ENCODE measurements around the gene SPECC1L.

Gene SPECC1L

DNA sequence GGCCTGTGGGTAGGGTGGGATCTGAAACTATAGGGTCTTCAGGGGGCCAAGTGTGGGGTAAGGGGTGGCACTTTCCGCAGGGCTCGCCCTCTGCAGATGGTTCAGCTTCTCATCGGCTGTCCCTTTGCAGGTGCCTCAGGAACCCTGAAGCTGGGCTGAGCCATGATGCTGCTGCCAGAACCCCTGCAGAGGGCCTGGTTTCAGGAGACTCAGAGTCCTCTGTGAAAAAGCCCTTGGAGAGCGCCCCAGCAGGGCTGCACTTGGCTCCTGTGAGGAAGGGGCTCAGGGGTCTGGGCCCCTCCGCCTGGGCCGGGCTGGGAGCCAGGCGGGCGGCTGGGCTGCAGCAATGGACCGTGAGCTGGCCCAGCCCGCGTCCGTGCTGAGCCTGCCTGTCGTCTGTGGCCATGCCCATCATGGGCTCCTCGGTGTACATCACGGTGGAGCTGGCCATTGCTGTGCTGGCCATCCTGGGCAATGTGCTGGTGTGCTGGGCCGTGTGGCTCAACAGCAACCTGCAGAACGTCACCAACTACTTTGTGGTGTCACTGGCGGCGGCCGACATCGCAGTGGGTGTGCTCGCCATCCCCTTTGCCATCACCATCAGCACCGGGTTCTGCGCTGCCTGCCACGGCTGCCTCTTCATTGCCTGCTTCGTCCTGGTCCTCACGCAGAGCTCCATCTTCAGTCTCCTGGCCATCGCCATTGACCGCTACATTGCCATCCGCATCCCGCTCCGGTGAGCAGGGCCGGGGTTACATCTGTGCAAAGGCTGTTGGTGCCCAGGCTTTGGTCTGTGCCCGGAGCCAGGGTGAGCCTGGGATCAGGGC lies 162.6 kb downstream of the SPECC1L start:
- H3K4me3 ChIP-seq (ENCODE audit: low read length, poor library complexity, severe bottlenecking): peak overlapping the region; percentile 49
- peaks cover 28% of the 10 kb centered on the region for H3F3A ChIP-seq (ENCODE audit: low read depth)
- H3K9ac ChIP-seq (ENCODE audit: low read depth, low read length, poor library complexity, severe bottlenecking): peak overlapping the region; percentile 68
- no peaks in the 10 kb centered on the region for H3K27me3 ChIP-seq (ENCODE audit: insufficient read depth, low read length, poor library complexity, severe bottlenecking)
- no peaks in the 10 kb centered on the region for H3K9me2 ChIP-seq (replicated peaks; ENCODE audit: low read depth, low read length)
- TF ChIP-seq, protein P1, sequence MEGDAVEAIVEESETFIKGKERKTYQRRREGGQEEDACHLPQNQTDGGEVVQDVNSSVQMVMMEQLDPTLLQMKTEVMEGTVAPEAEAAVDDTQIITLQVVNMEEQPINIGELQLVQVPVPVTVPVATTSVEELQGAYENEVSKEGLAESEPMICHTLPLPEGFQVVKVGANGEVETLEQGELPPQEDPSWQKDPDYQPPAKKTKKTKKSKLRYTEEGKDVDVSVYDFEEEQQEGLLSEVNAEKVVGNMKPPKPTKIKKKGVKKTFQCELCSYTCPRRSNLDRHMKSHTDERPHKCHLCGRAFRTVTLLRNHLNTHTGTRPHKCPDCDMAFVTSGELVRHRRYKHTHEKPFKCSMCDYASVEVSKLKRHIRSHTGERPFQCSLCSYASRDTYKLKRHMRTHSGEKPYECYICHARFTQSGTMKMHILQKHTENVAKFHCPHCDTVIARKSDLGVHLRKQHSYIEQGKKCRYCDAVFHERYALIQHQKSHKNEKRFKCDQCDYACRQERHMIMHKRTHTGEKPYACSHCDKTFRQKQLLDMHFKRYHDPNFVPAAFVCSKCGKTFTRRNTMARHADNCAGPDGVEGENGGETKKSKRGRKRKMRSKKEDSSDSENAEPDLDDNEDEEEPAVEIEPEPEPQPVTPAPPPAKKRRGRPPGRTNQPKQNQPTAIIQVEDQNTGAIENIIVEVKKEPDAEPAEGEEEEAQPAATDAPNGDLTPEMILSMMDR (conservative IDR thresholded peaks at IDR 0.05; ENCODE audit: low read length): no peak
- no peak for TF ChIP-seq EZH2phosphoT487 (IDR thresholded peaks at IDR 0.05; ENCODE audit: borderline replicate concordance)
- H3K9me3 ChIP-seq (ENCODE audit: insufficient read depth, low read depth, low read length): no peaks in the 10 kb centered on the region
- peaks cover 55% of the 10 kb centered on the region for H3K79me2 ChIP-seq (ENCODE audit: insufficient read depth, low read length)
- peak overlapping the region; percentile 82 for H3K4me2 ChIP-seq (ENCODE audit: low read depth, low read length, poor library complexity, severe bottlenecking)
- H4K20me1 ChIP-seq (ENCODE audit: insufficient read depth, low read length, poor library complexity, severe bottlenecking): no peaks in the 10 kb centered on the region
- H3K36me3 ChIP-seq (ENCODE audit: insufficient read depth, low read length): no peaks in the 10 kb centered on the region
- peaks cover 97% of the 10 kb centered on the region for H3K4me1 ChIP-seq (ENCODE audit: insufficient read depth, low read length, poor library complexity, severe bottlenecking)
- no peak overlapping the region for H2AFZ ChIP-seq (ENCODE audit: low read length)

DNA sequence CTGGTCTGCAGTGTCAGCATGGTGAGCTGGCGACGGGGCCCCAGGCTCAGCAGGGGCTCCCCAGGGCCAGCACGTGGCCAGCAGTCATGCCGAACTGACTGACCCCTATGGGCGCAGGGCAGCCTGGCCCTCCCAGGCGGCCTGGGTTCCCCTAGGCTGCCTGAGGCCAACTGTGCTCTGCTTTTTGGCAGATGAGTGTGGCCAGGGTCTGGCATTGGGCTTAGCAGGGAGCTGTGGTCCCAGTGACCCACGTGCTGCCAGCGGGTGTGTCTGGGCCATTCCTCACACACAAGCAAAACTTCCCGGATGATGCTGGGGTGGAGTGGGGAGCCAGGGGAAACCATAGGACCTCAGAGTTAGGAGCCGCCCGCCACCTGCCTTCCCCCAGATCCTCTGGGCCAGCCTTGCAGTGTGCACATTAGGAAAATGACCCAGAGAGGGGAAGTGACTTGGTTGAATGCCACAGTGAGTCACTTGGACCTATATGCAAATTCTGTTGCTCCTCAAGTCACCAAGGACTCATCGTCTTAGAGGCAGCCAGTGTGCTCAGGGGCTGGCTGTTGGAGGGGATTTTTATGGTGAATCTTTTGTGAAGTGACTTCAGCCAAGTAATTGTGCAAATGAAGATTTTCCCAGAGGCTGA lies 163.3 kb downstream of the SPECC1L start:
- H3F3A ChIP-seq (ENCODE audit: low read depth): peaks cover 31% of the 10 kb centered on the region
- H3K9me3 ChIP-seq (ENCODE audit: insufficient read depth, low read depth, low read length): no peaks in the 10 kb centered on the region
- no peak overlapping the region for H2AFZ ChIP-seq (ENCODE audit: low read length)
- TF ChIP-seq EZH2phosphoT487 (IDR thresholded peaks at IDR 0.05; ENCODE audit: borderline replicate concordance): no peak
- TF ChIP-seq, protein P1 (conservative IDR thresholded peaks at IDR 0.05; ENCODE audit: low read length): no peak
- H3K4me3 ChIP-seq (ENCODE audit: low read length, poor library complexity, severe bottlenecking): peak overlapping the region; percentile 49
- no peaks in the 10 kb centered on the region for H3K36me3 ChIP-seq (ENCODE audit: insufficient read depth, low read length)
- peaks cover 96% of the 10 kb centered on the region for H3K4me1 ChIP-seq (ENCODE audit: insufficient read depth, low read length, poor library complexity, severe bottlenecking)
- peak overlapping the region; percentile 68 for H3K9ac ChIP-seq (ENCODE audit: low read depth, low read length, poor library complexity, severe bottlenecking)
- H4K20me1 ChIP-seq (ENCODE audit: insufficient read depth, low read length, poor library complexity, severe bottlenecking): no peaks in the 10 kb centered on the region
- no peaks in the 10 kb centered on the region for H3K27me3 ChIP-seq (ENCODE audit: insufficient read depth, low read length, poor library complexity, severe bottlenecking)
- peak overlapping the region; percentile 82 for H3K4me2 ChIP-seq (ENCODE audit: low read depth, low read length, poor library complexity, severe bottlenecking)
- peaks cover 48% of the 10 kb centered on the region for H3K79me2 ChIP-seq (ENCODE audit: insufficient read depth, low read length)
- no peaks in the 10 kb centered on the region for H3K9me2 ChIP-seq (replicated peaks; ENCODE audit: low read depth, low read length)

- H2AFZ ChIP-seq (ENCODE audit: low read length): no peak overlapping the region
- peak overlapping the region; percentile 49 for H3K4me3 ChIP-seq (ENCODE audit: low read length, poor library complexity, severe bottlenecking)
- H3K9me3 ChIP-seq (ENCODE audit: insufficient read depth, low read depth, low read length): no peaks in the 10 kb centered on the region
- TF ChIP-seq, protein P1 (conservative IDR thresholded peaks at IDR 0.05; ENCODE audit: low read length): no peak
- no peak for TF ChIP-seq EZH2phosphoT487 (IDR thresholded peaks at IDR 0.05; ENCODE audit: borderline replicate concordance)
- H3K9me2 ChIP-seq (replicated peaks; ENCODE audit: low read depth, low read length): no peaks in the 10 kb centered on the region
- H4K20me1 ChIP-seq (ENCODE audit: insufficient read depth, low read length, poor library complexity, severe bottlenecking): no peaks in the 10 kb centered on the region
- H3K79me2 ChIP-seq (ENCODE audit: insufficient read depth, low read length): peaks cover 43% of the 10 kb centered on the region
- peaks cover 31% of the 10 kb centered on the region for H3F3A ChIP-seq (ENCODE audit: low read depth)
- no peaks in the 10 kb centered on the region for H3K36me3 ChIP-seq (ENCODE audit: insufficient read depth, low read length)
- H3K4me2 ChIP-seq (ENCODE audit: low read depth, low read length, poor library complexity, severe bottlenecking): peak overlapping the region; percentile 82
- peak overlapping the region; percentile 72 for H3K9ac ChIP-seq (ENCODE audit: low read depth, low read length, poor library complexity, severe bottlenecking)
- no peaks in the 10 kb centered on the region for H3K27me3 ChIP-seq (ENCODE audit: insufficient read depth, low read length, poor library complexity, severe bottlenecking)
- H3K4me1 ChIP-seq (ENCODE audit: insufficient read depth, low read length, poor library complexity, severe bottlenecking): peaks cover 93% of the 10 kb centered on the region
These were observed 164.1 kb downstream of the SPECC1L start for GRCh38 chr22:24434471-24435322.

Measured in Loucy (cell line).